Stimulated activated naive CD4-positive, alpha-beta T cell (primary cell): ENCODE measurements around the gene ANKRD53.
"Not testable (repeated sequence)": the region's sequence is repeated elsewhere in the genome, so short reads cannot be mapped to it uniquely, and the experiment has no call there.

Source experiments
- DNase-seq, 6 experiments: peaks; one replicate each; lab custom pipeline; 2025; lab: John Stamatoyannopoulos, UW

Gene ANKRD53

GRCh38 chr2:70991142-70991541 is 12.7 kb downstream of the ANKRD53 start:
- DNase-seq = no peak

DNA sequence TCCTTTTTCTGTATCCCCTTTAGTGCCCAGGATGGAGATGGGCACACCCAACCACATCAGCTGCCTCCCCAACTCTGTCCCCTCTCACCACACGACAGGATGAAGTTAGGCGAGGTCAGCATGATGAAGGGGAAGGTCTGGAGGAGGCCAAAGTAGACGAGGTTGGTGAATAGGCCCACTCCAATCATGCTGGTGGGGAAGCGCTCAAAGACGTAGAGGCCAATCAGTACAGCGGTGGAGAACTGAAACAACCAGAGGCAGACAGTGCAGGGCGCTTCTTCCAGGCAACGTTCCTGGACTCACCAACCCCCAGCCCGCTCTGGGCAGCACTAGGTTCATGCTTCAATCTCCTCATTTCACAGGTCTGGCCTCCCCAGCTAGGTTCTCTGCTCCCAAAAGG is 13.3 kb downstream of the ANKRD53 start:
- DNase-seq = no peak

DNA sequence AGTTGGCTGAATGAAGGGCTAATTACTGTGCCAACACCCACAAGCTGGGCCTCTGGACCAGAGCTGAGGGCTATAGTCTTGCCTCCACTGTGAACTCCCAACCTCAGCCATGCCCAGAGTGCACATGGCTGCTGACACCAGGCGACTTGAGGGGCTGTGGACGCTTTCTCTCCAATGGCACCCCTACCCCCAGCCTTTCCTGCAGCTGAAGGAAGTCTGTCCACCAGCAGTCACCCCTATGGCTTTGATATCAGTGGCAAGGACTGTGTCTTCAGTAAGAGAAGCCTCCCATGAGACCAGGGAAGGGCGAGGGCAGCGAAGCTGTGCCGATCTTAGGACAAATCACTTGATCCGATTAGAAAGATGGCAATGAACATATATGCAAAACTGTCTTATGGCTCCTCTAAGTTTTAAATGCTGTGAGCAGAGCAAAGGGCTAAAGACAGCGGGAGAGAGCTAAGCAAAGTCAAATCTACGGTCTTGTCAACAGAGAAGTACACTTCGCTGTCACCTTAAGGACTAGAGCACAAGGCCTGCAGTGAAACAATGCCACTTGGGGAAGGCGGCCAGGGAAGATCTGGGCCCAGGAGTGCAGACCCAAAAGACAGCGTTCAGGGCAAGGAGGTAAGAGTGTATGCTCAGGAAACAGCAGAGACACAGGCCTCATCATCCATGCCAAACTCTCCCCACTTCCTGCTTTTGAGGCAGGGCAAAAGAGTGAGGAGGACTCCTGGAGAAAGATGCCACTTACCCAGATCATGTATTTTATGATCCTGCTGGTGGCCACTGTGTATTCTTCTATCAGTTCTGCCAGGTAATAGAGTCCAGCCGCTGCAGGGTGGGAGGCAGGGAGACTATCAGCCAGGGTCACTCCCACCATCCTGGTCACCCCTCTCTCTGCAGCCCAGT is 14.8 kb downstream of the ANKRD53 start:
- peak in 2 of 6 experiments; percentile 2 to 28 for DNase-seq

GRCh38 chr2:70994009-70994698 is 15.7 kb downstream of the ANKRD53 start:
- peak in 1 of 6 experiments; percentile 46 for DNase-seq

DNA sequence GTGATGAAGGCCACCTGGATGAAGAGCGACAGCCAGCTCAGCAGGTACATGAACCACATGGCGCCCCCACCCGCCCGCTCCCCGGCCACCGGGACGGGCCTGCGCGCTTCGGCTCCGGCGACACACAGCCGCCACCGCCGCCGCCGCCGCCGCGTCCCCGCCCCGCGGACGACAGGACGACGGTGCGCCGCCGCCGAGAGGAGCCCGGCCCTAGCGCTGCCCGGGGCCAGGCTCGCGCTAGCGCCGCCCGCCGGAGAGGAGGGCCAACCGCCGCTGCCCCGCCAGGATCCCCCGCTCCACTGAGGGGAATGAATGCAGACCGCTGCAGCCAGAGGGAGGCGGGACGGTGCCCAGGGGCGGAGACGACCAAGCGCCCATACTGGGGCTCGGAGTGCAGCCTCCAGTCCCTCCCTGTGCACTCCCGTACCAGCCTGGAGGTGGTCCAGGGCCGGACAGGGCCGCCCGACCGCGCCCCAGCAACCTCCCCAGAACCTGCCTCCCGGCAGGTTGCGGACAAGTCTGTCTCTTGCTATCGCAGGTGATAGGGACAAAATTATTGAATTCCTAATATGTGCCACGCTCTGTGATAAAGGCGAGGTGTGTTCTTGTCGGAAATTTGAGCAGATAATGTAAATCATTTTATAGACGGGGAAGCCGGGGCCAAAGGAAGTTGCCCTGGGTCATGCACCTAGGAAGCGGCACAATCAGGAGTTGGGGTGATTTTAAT is 16.4 kb downstream of the ANKRD53 start, which contains the start of gene TEX261:
Gene TEX261, minus strand, starts transcription at position 175 of the 727 bp plus-strand sequence. Its CDS starts 116 bp downstream, at position 59.
- DNase-seq = peak; percentile 72 to 87 (median 84)

- peak; percentile 40 to 74 (median 56) for DNase-seq
Observed at GRCh38 chr2:70995426-70995729, 16.9 kb downstream of the ANKRD53 start.

GRCh38 chr2:70998885-70999284 is 20.5 kb downstream of the ANKRD53 start:
- DNase-seq = not testable (repeated sequence)

GRCh38 chr2:70999362-70999761 is 20.9 kb downstream of the ANKRD53 start:
- DNase-seq = no peak

DNA sequence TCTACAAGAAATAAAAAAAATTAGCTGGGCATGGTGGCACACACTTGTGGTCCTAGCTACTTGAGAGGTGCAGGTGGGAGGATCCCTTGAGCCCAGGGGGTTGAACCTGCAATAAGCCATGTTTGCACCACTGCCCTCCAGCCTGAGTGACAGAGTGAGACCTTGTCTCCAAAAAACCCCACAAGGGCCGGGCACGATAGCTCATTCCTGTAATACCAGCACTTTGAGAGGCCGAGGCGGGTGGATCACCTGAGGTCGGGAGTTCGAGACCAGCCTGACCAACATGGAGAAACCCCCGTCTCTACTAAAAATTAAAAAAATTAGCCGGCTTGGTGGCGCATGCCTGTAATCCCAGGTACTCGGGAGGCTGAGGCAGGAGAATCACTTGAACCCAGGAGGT is 21.5 kb downstream of the ANKRD53 start:
- DNase-seq = not testable (repeated sequence)

DNA sequence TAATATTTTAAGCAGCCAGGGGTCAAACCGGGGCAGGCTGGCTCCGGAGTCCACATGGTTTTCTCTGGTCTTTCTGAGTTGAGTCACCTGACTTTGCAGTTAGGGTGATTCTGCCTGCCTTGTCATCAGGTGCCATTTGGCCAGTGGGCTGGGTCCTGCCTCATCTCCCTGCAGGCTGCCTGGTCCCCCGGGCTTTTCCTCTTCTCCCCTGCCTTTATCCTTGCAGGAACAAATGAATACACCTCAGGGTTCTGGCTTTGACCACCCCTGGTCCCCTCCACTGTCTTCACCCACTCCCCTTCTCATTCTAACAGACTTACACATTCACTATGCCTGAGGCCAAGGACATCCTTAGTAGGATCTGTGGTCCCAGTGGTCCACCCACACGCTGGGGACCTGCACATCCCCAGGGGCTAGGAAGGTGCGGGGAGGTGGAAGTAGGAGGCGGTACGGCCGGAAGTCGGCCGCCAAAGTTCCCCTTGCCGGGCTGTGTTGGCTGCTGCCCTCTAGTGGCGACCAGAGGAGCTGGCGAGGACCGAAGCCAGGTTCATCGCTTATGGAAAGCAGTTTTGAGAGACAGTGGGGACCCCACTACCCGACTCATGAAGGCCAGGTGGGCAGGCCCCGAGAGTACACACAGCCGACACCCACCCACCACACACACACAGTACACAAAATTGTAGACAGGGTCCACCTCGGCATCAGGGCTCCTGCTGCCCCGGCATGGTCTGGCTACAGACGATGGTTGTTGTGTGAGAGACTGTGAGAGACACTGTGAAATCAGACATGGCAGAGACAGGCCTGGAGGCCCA is 22.6 kb downstream of the ANKRD53 start:
- DNase-seq = peak; percentile 43 to 81 (median 69)

DNA sequence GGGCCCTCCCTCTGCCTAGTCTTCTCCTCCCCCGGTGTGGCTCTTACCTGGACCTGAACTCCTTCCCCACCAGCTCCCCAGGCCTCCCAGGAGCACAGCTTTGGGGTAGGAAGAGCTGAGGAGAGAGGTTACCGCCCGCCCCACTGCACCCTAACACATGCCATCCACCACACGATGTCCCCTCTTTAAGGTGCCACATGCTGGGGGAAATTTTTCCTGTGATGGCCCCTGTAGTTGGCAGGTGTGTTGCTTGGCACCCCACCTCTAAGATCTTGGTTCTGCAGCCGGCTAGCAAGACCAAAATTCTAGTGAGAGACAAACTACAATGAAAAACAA is 23.1 kb downstream of the ANKRD53 start:
- DNase-seq = no peak

DNA sequence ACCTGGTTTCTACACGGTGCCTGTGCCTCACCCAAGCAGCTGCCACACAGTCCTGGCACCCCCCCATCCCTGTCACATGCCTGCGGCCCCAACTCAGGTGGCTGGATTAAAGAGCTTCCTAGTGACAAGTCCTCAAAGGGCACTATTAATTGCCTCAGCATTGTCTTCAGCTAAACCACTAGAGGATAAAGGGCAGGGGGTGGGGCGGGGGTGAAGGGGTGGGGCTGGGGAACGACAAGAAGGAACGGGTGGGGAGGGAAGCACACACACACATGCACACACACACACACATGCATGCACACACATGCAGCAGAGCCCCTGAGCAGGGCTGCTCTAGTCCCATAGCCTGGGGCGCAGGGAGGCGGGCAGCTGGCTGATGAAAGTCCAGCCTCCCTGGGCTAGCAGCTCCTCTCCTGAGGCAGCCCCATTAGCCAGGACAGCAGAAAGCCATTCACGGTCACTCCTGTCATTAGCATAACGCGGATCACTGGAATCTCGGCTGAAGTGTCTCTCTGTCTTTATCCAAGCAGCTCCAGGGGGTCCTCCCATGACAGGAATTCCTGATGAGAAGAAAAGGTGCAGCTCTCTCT is 23.6 kb downstream of the ANKRD53 start:
- DNase-seq = no peak

DNA sequence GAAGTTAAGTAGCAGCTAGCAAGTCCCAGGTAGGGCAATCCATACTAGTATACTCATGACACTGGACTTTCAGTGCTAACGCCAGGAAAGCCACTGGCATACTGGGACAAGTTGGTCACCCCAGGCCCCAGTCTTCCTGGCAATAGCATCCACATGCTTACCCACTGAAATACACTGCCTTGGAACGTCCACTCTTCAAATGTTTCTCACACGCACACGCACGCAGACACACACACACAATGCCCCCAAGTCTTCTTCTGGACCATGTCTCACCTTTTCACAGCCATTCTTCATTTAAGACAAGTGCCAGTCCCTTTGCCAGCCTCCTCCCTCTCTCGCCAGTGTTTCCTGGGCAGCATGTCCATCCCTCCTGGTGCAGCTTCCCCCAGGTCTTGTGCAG is 25.0 kb downstream of the ANKRD53 start:
- DNase-seq = no peak

- no peak for DNase-seq
Observed at GRCh38 chr2:71003966-71004755, 25.7 kb downstream of the ANKRD53 start.

DNA sequence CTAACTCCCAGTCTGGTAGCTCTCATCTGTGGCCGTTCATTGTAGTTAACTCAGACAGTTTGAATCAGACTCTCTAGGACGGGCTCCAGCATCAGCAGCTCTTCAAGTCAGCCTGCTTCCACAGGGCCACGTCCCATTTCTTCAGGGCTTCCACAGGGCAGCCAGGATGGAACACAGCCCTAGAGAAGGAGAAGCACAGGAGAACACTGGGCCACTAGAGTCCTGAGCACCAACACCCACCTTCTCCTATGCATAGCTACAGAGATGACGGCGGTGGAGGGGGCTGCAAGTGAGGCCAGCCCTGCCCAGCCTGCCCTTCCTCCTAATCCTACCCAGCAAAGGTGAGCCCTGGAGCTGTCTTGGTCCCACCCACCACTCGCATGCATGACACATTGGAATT is 26.4 kb downstream of the ANKRD53 start:
- no peak for DNase-seq

DNA sequence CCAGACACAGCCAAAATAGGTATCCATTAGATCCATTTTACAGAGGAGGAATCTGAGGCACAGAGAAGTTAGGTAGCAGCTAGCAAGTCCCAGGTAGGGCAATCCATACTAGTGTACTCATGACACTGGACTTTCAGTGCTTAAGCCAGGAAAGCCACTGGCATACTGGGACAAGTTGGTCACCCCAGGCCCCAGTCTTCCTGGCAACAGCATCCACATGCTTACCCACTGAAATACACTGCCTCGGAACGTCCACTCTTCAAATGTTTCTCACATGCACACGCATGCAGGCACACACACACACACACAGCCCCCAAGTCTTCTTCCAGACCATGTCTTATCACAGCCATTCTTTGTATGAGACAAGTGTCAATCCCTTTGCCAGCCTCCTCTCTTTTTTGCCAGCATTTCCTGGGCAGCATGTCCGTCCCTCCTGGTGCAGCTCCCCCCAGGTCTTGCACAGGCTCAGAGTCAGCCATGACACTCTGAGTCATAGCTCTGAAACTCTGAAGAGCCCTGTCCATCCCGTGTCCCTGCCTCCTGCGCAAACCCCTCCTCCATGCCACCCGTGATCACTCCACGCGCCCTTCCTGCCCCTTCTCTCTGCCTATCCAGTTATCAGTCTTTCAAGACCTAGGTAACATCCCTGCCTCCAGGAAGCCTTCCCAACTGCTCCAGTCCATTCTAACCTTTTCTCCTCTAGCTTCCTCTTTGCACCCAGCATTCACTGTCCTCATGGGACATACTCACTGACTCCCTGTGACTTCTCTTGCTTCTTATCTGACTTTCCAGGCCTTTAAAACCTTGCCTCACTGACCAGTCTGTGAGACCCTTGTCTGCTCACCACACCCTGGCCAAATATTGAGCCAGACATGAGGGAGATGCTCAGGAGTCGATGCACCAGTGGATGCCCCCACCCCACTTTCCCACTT is 27.1 kb downstream of the ANKRD53 start:
- no peak for DNase-seq

GRCh38 chr2:71006323-71006722 is 27.9 kb downstream of the ANKRD53 start:
- DNase-seq = no peak

DNA sequence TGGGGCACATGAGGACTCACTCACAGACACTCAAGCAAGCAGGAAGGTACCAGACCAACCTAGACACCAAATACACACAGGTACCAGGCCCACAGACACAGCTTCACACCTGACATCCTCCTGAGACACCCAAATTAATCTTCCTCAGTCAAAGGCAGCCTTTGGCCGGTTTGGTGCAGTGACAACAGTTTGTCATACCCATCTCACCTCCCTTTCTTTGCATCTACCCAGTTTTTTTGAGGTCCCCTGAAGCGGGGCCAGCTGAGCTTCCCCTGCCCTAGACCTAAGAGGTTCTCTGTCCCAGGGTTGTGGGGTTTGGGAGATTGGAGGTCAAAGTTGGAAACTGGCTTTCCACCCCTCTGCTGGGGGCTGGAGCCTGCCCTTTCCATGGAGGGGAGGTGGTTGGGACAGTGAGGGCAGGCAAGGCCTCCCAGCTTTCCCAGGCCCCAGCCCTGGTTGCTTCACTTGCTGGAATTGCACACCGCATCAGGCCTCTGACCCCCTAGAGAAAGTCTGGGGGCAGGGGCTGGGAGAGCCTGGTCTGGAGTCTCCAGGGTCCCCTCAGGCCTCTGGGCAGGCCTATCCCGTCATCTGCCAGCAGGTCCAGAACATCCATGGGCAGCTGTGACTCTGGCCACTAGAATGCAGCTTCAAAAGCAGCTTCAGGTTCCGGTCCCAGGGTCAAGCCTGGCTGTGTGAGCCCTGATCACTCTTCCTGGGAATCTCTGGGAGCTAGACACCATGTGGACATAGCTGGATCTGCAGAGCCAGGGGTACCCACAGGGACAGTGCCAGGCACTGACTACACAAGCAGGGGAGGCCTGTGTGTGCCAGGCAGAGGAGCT is 28.7 kb downstream of the ANKRD53 start:
- DNase-seq = no peak

GRCh38 chr2:71008342-71008741 is 29.9 kb downstream of the ANKRD53 start:
- no peak for DNase-seq
